Ishikawa (cell line): Measurements from ENCODE around the gene CST5.

Experiments used
- CEBPB ChIP-seq: IDR thresholded peaks from 2 replicates; pipeline ENCODE4 v1.6.1; 2012
- CREB1 ChIP-seq: IDR thresholded peaks from 2 replicates; pipeline ENCODE4 v1.6.1; 2012; ENCODE audit warnings: low read depth
- EGR1 ChIP-seq: IDR thresholded peaks from 2 replicates; pipeline ENCODE4 v1.6.1; 2012
- EP300 ChIP-seq: IDR thresholded peaks from 2 replicates; pipeline ENCODE4 v1.6.1; 2012; ENCODE audit warnings: borderline replicate concordance
- FOXM1 ChIP-seq: IDR thresholded peaks from 2 replicates; pipeline ENCODE4 v1.6.1; 2012; ENCODE audit warnings: low read depth, borderline replicate concordance
- MAX ChIP-seq: IDR thresholded peaks from 2 replicates; pipeline ENCODE4 v1.6.1; 2012
- NFIC ChIP-seq: IDR thresholded peaks from 2 replicates; pipeline ENCODE4 v1.6.1; 2012
- RAD21 ChIP-seq: IDR thresholded peaks from 2 replicates; pipeline ENCODE4 v1.6.1; 2012; ENCODE audit warnings: low read depth
- REST ChIP-seq: IDR thresholded peaks from 2 replicates; pipeline ENCODE4 v1.6.1; 2012; ENCODE audit warnings: low read depth, mild to moderate bottlenecking
- TAF1 ChIP-seq: IDR thresholded peaks from 2 replicates; pipeline ENCODE4 v1.6.1; 2012; ENCODE audit warnings: low read depth, mild to moderate bottlenecking
- TCF12 ChIP-seq: IDR thresholded peaks from 2 replicates; pipeline ENCODE4 v1.6.1; 2012; ENCODE audit warnings: low read depth
- TEAD4 ChIP-seq: IDR thresholded peaks from 2 replicates; pipeline ENCODE4 v1.6.1; 2012
- YY1 ChIP-seq: IDR thresholded peaks from 2 replicates; pipeline ENCODE4 v1.6.1; 2012; ENCODE audit warnings: low read depth
- ZBTB7A ChIP-seq: IDR thresholded peaks from 2 replicates; pipeline ENCODE4 v1.6.1; 2012; ENCODE audit warnings: low read depth
- TF ChIP-seq, protein P1 (sequence below): IDR thresholded peaks from 2 replicates; pipeline ENCODE4 v1.6.1; 2012

Gene CST5

GRCh38 chr20:23917024-23917725, 37.6 kb upstream of the CST5 start:
- TF ChIP-seq MAX (no peak), REST (no peak), TAF1 (no peak), TEAD4 (no peak), RAD21 (no peak), NFIC (no peak), CREB1 (no peak), ZBTB7A (no peak)

GRCh38 chr20:23915844-23916243, 36.3 kb upstream of the CST5 start:
- no peak for TF ChIP-seq REST

DNA sequence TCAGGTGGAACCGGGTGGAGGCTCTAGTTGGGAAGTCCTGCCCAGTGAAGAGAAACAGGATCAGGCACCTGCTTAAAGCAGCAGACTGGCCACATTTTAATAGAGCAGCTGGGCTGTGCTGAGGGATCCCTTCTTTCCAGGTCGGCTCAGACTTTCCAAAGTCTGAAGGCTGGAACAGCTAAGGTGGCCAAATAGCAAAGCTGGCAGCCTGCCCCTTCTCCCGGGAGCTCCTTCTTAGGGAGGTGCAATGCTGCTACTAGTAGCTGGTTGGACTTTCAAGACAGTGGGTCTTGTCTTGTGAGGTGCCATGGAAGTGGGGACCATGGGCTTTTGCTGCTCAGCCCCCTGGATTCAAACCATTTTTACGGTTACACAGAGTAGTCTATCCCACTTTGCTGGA, 30.7 kb upstream of the CST5 start:
- TF ChIP-seq YY1 (no peak), CEBPB (no peak), EGR1 (no peak), TEAD4 (no peak), RAD21 (no peak), NFIC (no peak), CREB1 (no peak), FOXM1 (no peak), ZBTB7A (no peak), TCF12 (no peak), EP300 (no peak), MAX (no peak), REST (no peak), TAF1 (no peak)
- TF ChIP-seq, protein P1, sequence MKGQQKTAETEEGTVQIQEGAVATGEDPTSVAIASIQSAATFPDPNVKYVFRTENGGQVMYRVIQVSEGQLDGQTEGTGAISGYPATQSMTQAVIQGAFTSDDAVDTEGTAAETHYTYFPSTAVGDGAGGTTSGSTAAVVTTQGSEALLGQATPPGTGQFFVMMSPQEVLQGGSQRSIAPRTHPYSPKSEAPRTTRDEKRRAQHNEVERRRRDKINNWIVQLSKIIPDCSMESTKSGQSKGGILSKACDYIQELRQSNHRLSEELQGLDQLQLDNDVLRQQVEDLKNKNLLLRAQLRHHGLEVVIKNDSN = no peak

DNA sequence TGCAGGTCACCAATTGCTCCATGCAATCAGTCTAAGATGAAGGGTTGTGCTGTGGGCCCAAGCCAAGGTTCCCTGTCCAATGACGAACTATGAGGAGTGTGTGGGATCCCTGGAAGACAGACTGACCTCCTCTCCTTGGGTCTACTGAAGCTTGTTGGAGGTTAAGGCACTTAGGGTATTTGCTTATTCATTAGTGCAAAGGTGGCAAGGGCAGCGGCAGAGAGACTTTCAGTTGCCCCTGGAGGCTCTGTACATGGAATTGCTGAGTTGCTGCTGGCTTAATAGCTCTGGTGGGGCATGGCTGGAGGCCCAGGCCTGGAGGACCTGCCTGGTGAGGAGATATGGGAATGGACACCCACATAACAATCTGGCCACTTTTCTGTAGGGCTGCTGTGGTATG, 29.8 kb upstream of the CST5 start:
- TF ChIP-seq REST (no peak), EP300 (no peak), RAD21 (no peak), EGR1 (no peak), CREB1 (no peak), FOXM1 (no peak), NFIC (no peak)
